SK-N-SH (cell line): ENCODE results near the gene GPR157. TPM values are rescaled to one million over a fixed set of nuclear protein-coding genes. Genes with fewer than 3 reads are reported as not detected.
"Not testable (repeated sequence)": the region's sequence is repeated elsewhere in the genome, so short reads cannot be mapped to it uniquely, and the experiment has no call there.

Source experiments
- CTCF ChIA-PET: fragments of 300-600, 350-600 bp; formaldehyde crosslinking; extraction: SDS; loops from one replicate; lab custom pipeline; 2021; lab: Yijun Ruan, JAX
- POLR2A ChIA-PET: fragments of 350-600 bp; sonication (Branson Sonifier 250); formaldehyde crosslinking; extraction: SDS; loops from one replicate; lab custom pipeline; 2020; ENCODE audit warnings: antibody characterized with exemption, inconsistent platforms; lab: Yijun Ruan, JAX
- DNase-seq: peaks from one replicate; pipeline ENCODE4 v3.0.0; 2012
- H2AFZ ChIP-seq: fragments of 200-600 bp; sonication (generic); 2 replicates; pipeline ENCODE4 v1.8.1; 2016; ENCODE audit warnings: antibody characterized with exemption, mild to moderate bottlenecking, low read depth
- H3F3A ChIP-seq: fragments of 200-600 bp; sonication (generic); replicated peaks from 2 replicates; pipeline ENCODE3; 2016; ENCODE audit warnings: antibody characterized with exemption, mild to moderate bottlenecking; ENCODE audit not compliant: insufficient read depth
- H3K27ac ChIP-seq, 2 experiments: fragments of 200-500 bp in 1 of 2; fragments of 200-600 bp in 1 of 2; sonication (Bioruptor generic) in 1 of 2; sonication (generic), shearing (Covaris generic) in 1 of 2; 2 replicates each; pipeline versions ENCODE4 v1.5.1 to v1.6.1; 2014 to 2016; ENCODE audit warnings: low read depth in 2 of 2, inconsistent platforms in 1 of 2, low read length in 1 of 2, mild to moderate bottlenecking in 1 of 2, mixed read lengths in 1 of 2
- H3K27me3 ChIP-seq: fragments of 200-600 bp; sonication (generic), shearing (Covaris generic); 2 replicates; pipeline ENCODE4 v1.6.1; 2016; ENCODE audit warnings: mixed run types; ENCODE audit not compliant: insufficient read depth
- H3K36me3 ChIP-seq, 2 experiments: fragments of 200-500 bp in 1 of 2; fragments of 200-600 bp in 1 of 2; sonication (Bioruptor generic) in 1 of 2; sonication (generic) in 1 of 2; replicated peaks in 1 of 2; 2 replicates each; pipeline versions ENCODE3 to v1.5.1; 2014 to 2016; ENCODE audit warnings: low read length in 1 of 2, mild to moderate bottlenecking in 1 of 2; ENCODE audit not compliant: insufficient read depth in 2 of 2, control insufficient read depth in 1 of 2
- H3K4me1 ChIP-seq, 2 experiments: fragments of 200-500 bp in 1 of 2; fragments of 200-600 bp in 1 of 2; sonication (Bioruptor generic) in 1 of 2; sonication (generic), shearing (Covaris generic) in 1 of 2; 2 replicates each; pipeline versions ENCODE4 v1.5.1 to v1.6.1; 2014 to 2016; ENCODE audit warnings: low read depth in 1 of 2, low read length in 1 of 2, mixed run types in 1 of 2; ENCODE audit not compliant: insufficient read depth in 2 of 2, control insufficient read depth in 1 of 2
- H3K4me2 ChIP-seq: fragments of 200-600 bp; sonication (generic), shearing (Covaris generic); 2 replicates; pipeline ENCODE4 v1.6.1; 2017; ENCODE audit warnings: mixed run types
- H3K4me3 ChIP-seq, 2 experiments: fragments of 200-500 bp in 1 of 2; fragments of 200-600 bp in 1 of 2; sonication (Bioruptor generic) in 1 of 2; sonication (generic), shearing (Covaris generic) in 1 of 2; 2 replicates each; pipeline versions ENCODE4 v1.5.1 to v1.8.1; 2014 to 2016; ENCODE audit warnings: low read depth in 2 of 2, inconsistent platforms in 1 of 2, low read length in 1 of 2, mild to moderate bottlenecking in 1 of 2, mixed read lengths in 1 of 2, moderate library complexity in 1 of 2
- H3K79me2 ChIP-seq: fragments of 200-600 bp; sonication (generic); 2 replicates; pipeline ENCODE4 v1.8.1; 2017; ENCODE audit warnings: mild to moderate bottlenecking; ENCODE audit not compliant: insufficient read depth
- H3K9ac ChIP-seq: fragments of 200-600 bp; sonication (generic); 2 replicates; pipeline ENCODE4 v1.6.1; 2017; ENCODE audit warnings: mixed run types
- H3K9me2 ChIP-seq: fragments of 200-600 bp; sonication (generic); 2 replicates; pipeline ENCODE4 v1.6.1; 2017; ENCODE audit warnings: mixed run types
- H3K9me3 ChIP-seq: fragments of 200-600 bp; sonication (generic); 2 replicates; pipeline ENCODE4 v1.6.1; 2017; ENCODE audit warnings: mixed run types, mild to moderate bottlenecking, moderate library complexity
- H4K20me1 ChIP-seq: fragments of 200-600 bp; sonication (generic); 2 replicates; pipeline ENCODE4 v1.6.1; 2017; ENCODE audit warnings: mild to moderate bottlenecking, mixed run types; ENCODE audit not compliant: insufficient read depth
- CTCF ChIP-seq: fragments of 200-600 bp; sonication (generic); IDR thresholded peaks from 2 replicates; pipeline ENCODE4 v1.6.1; 2017; ENCODE audit warnings: antibody characterized with exemption, mild to moderate bottlenecking, moderate library complexity
- ELF1 ChIP-seq: IDR thresholded peaks from 2 replicates; pipeline ENCODE4 v1.4.0; 2012
- EP300 ChIP-seq, 2 experiments: IDR thresholded peaks; 2 replicates each; pipeline versions ENCODE4 v1.4.0 to v1.6.1; 2012; ENCODE audit warnings: borderline replicate concordance in 1 of 2, low read depth in 1 of 2, low read length in 1 of 2
- MAX ChIP-seq: IDR thresholded peaks from 2 replicates; pipeline ENCODE4 v1.4.0; 2012; ENCODE audit warnings: low read depth
- MEF2A ChIP-seq: IDR thresholded peaks from 2 replicates; pipeline ENCODE4 v1.4.0; 2012; ENCODE audit warnings: low read depth, borderline replicate concordance
- MXI1 ChIP-seq: IDR thresholded peaks from 2 replicates; pipeline ENCODE4 v1.6.1; 2012; ENCODE audit warnings: mild to moderate bottlenecking, low read depth, low read length, improper control_type of control experiment
- NRF1 ChIP-seq: IDR thresholded peaks from 2 replicates; pipeline ENCODE4 v1.6.1; 2012; ENCODE audit warnings: low read depth, mild to moderate bottlenecking, low read length
- PBX3 ChIP-seq: IDR thresholded peaks from 2 replicates; pipeline ENCODE4; 2012
- POLR2AphosphoS5 ChIP-seq: IDR thresholded peaks from 2 replicates; pipeline ENCODE4 v1.6.1; 2012; ENCODE audit warnings: low read depth, low read length
- RCOR1 ChIP-seq: fragments of 150-350 bp; IDR thresholded peaks from 2 replicates; pipeline ENCODE4 v1.6.1; 2017; ENCODE audit warnings: antibody characterized with exemption, low read length
- REST ChIP-seq: IDR thresholded peaks from 2 replicates; pipeline ENCODE4 v1.6.1; 2012; ENCODE audit warnings: mild to moderate bottlenecking, low read depth, low read length, moderate library complexity
- RXRA ChIP-seq: IDR thresholded peaks from 2 replicates; pipeline ENCODE4 v1.4.0; 2012; ENCODE audit warnings: low read depth, mild to moderate bottlenecking, borderline replicate concordance
- SIN3A ChIP-seq: IDR thresholded peaks from 2 replicates; pipeline ENCODE4 v1.6.1; 2012; ENCODE audit warnings: low read depth, mild to moderate bottlenecking, low read length, moderate library complexity, borderline replicate concordance
- SMC3 ChIP-seq: IDR thresholded peaks from 2 replicates; pipeline ENCODE4 v1.6.1; 2012; ENCODE audit warnings: low read depth, low read length, improper control_type of control experiment
- TAF1 ChIP-seq: IDR thresholded peaks from 2 replicates; pipeline ENCODE4 v1.6.1; 2012; ENCODE audit warnings: low read depth, mild to moderate bottlenecking, low read length, moderate library complexity, borderline replicate concordance
- USF2 ChIP-seq: fragments of 150-350 bp; IDR thresholded peaks from 2 replicates; pipeline ENCODE4 v1.6.1; 2017; ENCODE audit warnings: antibody characterized with exemption, low read length, low read depth, borderline replicate concordance
- YY1 ChIP-seq: IDR thresholded peaks from 2 replicates; pipeline ENCODE4 v1.4.0; 2012; ENCODE audit warnings: low read depth, mild to moderate bottlenecking
- WGBS: methylation state at CpG from one replicate; pipeline ENCODE4 v1.1.6; 2017; ENCODE audit warnings: low lambda C conversion rate; 5-methylcytosine and 5-hydroxymethylcytosine counted together
- polyA plus RNA-seq, 3 experiments: library from polyadenylated mRNA; depleted of rRNA; stranded (reverse); fragments of >200 nt; gene quantifications; 2 replicates each; pipeline ENCODE4 v1.2.3, GENCODE V29; 2012

Gene GPR157
- polyA plus RNA-seq, 1 of the 3 experiments (the other 2 are of a cell fraction) = 1.8 TPM

- H3K27me3 ChIP-seq, H3K36me3 ChIP-seq, H3K9me2 ChIP-seq, H3K4me3 ChIP-seq, H3K9me3 ChIP-seq, H4K20me1 ChIP-seq, H3K27ac ChIP-seq, CTCF ChIA-PET, DNase-seq, H2AFZ ChIP-seq, H3K4me2 ChIP-seq, H3F3A ChIP-seq, H3K9ac ChIP-seq, POLR2A ChIA-PET: not testable (repeated sequence)
- 100% methylated on average over 2 of the region's 2 CpGs for WGBS
- H3K79me2 ChIP-seq = peaks cover 16% of the 10 kb centered on the region; the same call in 1 of the 2 replicates
- peaks cover 0 to 14% of the 10 kb centered on the region in 2 experiments; a peak in 1 of 4 replicates for H3K4me1 ChIP-seq
Observed at GRCh38 chr1:9123665-9124064, 5.2 kb downstream of the GPR157 start.

- Histone ChIP-seq H3K9me3 (no peaks in the 10 kb centered on the region), H3K79me2 (peaks cover 6% of the 10 kb centered on the region; the same call in 1 of the 2 replicates), H3K9ac (no peak overlapping the region), H4K20me1 (no peaks in the 10 kb centered on the region), H3K9me2 (no peaks in the 10 kb centered on the region), H3K36me3 (no peaks in the 10 kb centered on the region), H3F3A (no peaks in the 10 kb centered on the region), H3K4me1 (no peaks in the 10 kb centered on the region), H3K27ac (no peak overlapping the region), H3K4me3 (no peak overlapping the region), H3K4me2 (no peak overlapping the region), H2AFZ (no peak overlapping the region), H3K27me3 (no peaks in the 10 kb centered on the region)
- 93% methylated on average over 17 of the region's 22 CpGs for WGBS
- CTCF ChIA-PET = interaction anchor here (0.7 to 3.0 kb wide), 5 partner anchors 10 to 369 kb away, joined by 3 to 19 read pairs (median 3); no protein-coding TSS in a partner anchor
- POLR2A ChIA-PET = no interaction called here
- no peak for DNase-seq
- no peak for TF ChIP-seq ELF1
- TF ChIP-seq RXRA = no peak
- TF ChIP-seq USF2 = no peak
- TF ChIP-seq REST = no peak
- no peak for TF ChIP-seq RCOR1
- no peak for TF ChIP-seq NRF1
- TF ChIP-seq YY1 = no peak
- no peak for TF ChIP-seq PBX3
- TF ChIP-seq MAX = no peak
- no peak for TF ChIP-seq EP300 (IDR thresholded peaks at IDR 0.05; ENCODE audit: borderline replicate concordance in 1 of 2, low read depth in 1 of 2, low read length in 1 of 2)
- no peak for TF ChIP-seq TAF1
- no peak for TF ChIP-seq POLR2AphosphoS5
- no peak for TF ChIP-seq SIN3A
- TF ChIP-seq MXI1 = no peak
- no peak for TF ChIP-seq MEF2A
- no peak for TF ChIP-seq SMC3
- TF ChIP-seq CTCF = no peak
Observed at GRCh38 chr1:9121496-9122409, 7.1 kb downstream of the GPR157 start.
